Neuron (in vitro differentiated cells): ENCODE measurements around the gene SMYD3.

Source experiments
- H2AFZ ChIP-seq: one replicate; pipeline ENCODE4 v1.6.1; 2013; ENCODE audit warnings: low read depth, mild to moderate bottlenecking, inconsistent platforms, low read length, moderate library complexity
- H3K27me3 ChIP-seq: one replicate; pipeline ENCODE4 v1.6.1; 2013; ENCODE audit warnings: low read length; ENCODE audit not compliant: insufficient read depth
- H3K36me3 ChIP-seq: one replicate; pipeline ENCODE4 v1.6.1; 2013; ENCODE audit warnings: low read length; ENCODE audit not compliant: insufficient read depth
- H3K4me1 ChIP-seq: one replicate; pipeline ENCODE4 v1.6.1; 2013; ENCODE audit warnings: low read length; ENCODE audit not compliant: insufficient read depth
- H3K4me3 ChIP-seq: 2 replicates; pipeline ENCODE4 v1.5.1; 2013; ENCODE audit warnings: mild to moderate bottlenecking, low read length, moderate library complexity
- H3K9me3 ChIP-seq: one replicate; pipeline ENCODE4 v1.6.1; 2013; ENCODE audit warnings: low read length

SMYD3 gene

DNA sequence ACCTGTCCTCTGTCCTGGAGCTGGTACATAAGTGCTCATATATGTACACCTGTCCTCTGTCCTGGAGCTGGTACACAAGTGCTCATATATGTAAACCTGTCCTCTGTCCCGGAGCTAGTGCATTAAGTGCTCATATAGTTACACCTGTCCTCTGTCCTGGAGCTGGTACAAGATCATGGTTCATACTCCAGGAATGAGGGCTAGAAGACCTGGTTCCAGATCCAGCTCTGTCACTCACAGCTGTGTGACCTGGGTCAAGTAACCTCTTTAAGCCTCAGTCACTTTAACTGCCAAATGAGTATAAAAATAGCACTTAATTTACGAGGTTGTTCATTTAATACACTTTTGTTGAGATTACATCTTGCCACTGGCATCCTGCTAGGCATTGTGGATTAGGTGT is 28.0 kb downstream of the SMYD3 start:
- Histone ChIP-seq H3K27me3 (no peaks in the 10 kb centered on the region), H2AFZ (no peak overlapping the region), H3K36me3 (no peaks in the 10 kb centered on the region), H3K4me3 (no peak overlapping the region), H3K9me3 (no peaks in the 10 kb centered on the region), H3K4me1 (peaks cover 2% of the 10 kb centered on the region)

DNA sequence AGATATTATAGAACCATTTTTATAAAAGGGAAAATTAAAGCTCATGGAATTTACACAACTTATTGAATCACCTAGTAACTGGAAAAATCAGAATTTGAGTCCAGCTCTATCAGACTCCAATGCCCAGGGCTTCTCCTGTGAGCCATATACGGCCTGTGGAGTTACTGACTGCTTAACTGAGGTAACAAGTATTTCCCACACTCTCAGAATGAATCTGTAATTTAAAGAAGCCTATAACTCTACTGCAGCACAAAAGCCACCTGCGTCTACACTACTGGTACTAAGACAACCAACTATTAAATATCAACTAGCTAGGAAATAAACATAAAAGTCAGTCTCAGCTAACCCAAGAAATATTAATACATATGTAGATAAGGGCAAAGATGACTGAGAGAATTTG is 29.4 kb downstream of the SMYD3 start:
- no peaks in the 10 kb centered on the region for H3K27me3 ChIP-seq
- no peaks in the 10 kb centered on the region for H3K36me3 ChIP-seq
- H3K4me3 ChIP-seq, result no peak overlapping the region
- H2AFZ ChIP-seq, result no peak overlapping the region
- no peaks in the 10 kb centered on the region for H3K9me3 ChIP-seq
- H3K4me1 ChIP-seq, result peaks cover 2% of the 10 kb centered on the region

DNA sequence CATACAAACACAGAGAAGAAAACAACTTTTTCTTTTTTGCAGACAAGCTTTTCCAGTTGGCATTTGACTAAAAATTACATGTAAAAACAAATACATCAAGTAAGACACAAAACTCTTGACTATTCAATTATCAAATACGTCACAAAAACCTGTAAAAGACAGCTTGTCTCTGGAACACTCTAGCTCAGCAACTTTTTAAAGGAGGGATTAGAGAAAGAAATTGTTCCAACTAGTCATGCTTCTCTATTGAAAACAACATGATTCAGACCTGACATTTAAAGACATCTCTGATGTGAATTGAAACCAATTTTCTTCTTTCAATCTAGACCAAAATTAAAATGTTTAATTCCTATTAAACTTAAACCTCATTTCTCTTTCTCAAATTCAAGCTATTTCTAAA is 30.3 kb downstream of the SMYD3 start:
- no peaks in the 10 kb centered on the region for H3K36me3 ChIP-seq
- H2AFZ ChIP-seq, result no peak overlapping the region
- H3K4me3 ChIP-seq, result no peak overlapping the region
- peaks cover 2% of the 10 kb centered on the region for H3K4me1 ChIP-seq
- H3K9me3 ChIP-seq, result no peaks in the 10 kb centered on the region
- no peaks in the 10 kb centered on the region for H3K27me3 ChIP-seq

DNA sequence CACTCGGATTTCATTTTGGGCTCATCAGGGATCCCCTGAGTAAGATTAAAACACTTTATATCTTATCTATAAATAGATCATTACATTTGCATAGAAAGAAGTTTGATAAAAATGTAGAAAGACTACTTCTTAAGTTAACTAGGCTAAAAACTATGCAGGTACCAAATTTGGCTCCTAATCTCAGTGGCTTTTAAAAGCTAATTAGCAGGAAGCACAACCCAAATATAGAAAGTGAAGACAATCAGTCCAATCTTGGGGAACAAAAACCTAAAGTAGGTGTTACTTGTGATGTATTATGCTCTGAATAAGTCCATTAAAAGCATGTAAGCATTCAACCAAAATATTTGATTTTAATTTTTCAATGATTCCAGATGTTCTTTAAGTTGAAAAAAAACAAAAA is 35.4 kb downstream of the SMYD3 start:
- H3K4me1 ChIP-seq, result peaks cover 2% of the 10 kb centered on the region
- no peaks in the 10 kb centered on the region for H3K9me3 ChIP-seq
- no peak overlapping the region for H2AFZ ChIP-seq
- no peaks in the 10 kb centered on the region for H3K27me3 ChIP-seq
- H3K4me3 ChIP-seq, result no peak overlapping the region
- H3K36me3 ChIP-seq, result no peaks in the 10 kb centered on the region

DNA sequence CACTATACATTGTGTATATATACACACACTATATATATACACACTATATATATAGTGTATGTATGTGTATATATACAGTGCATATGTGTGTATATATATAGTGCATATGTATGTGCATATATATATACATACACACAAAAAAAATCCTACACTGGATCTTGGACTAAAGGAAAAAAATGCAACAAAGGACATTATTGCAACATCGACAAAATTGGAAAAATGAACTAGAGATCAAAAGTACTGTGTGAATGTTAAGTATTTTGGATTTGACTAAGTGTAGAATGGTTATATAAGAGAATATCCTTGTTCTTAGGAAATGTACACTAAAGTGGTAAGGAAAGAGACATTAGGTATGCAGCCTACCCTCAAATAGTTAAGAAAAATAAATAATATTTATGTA is 36.5 kb downstream of the SMYD3 start:
- Histone ChIP-seq H3K4me3 (no peak overlapping the region), H3K9me3 (no peaks in the 10 kb centered on the region), H3K27me3 (no peaks in the 10 kb centered on the region), H3K4me1 (no peaks in the 10 kb centered on the region), H3K36me3 (no peaks in the 10 kb centered on the region), H2AFZ (no peak overlapping the region)

DNA sequence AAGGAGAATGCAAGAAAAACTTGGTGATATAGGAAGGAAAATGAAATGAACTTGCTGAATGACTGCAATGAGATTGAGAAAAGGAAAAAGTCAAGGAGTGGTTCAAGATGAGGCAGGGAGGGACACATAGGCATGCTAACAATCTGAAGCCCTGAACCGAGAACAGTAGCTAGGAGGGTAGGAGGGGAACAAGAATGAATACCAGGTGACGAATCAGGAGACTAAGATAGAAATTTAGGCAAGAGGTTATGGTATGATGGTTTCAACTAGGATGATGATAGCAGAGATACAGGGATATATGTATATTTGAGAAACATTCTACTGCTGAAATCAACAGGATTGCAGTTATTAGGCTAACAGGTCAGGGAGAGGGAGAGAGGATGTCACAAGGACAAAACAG is 44.1 kb downstream of the SMYD3 start:
- Histone ChIP-seq H3K36me3 (no peaks in the 10 kb centered on the region), H3K4me1 (no peaks in the 10 kb centered on the region), H3K27me3 (no peaks in the 10 kb centered on the region), H3K4me3 (no peak overlapping the region), H2AFZ (no peak overlapping the region), H3K9me3 (no peaks in the 10 kb centered on the region)

DNA sequence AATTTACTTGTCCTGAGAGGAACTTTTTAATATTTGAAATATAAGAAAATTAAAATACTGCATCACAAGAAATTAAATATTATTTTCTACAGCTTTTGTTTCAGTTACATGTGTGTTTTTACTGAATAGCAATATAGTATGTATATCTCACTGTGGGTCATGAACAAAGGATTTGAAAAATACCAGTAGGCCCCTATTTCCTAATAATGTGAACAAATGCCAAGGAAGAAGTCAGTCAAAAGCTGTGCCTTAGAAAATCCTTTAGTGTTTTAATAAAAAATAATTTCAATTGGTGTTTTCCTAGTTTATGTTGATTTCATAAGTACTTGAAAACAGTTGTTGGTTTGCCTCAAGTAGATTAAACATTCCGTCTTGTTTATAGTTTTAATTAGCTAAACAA is 46.7 kb downstream of the SMYD3 start:
- Histone ChIP-seq H3K9me3 (no peaks in the 10 kb centered on the region), H3K27me3 (no peaks in the 10 kb centered on the region), H3K4me3 (no peak overlapping the region), H3K4me1 (no peaks in the 10 kb centered on the region), H3K36me3 (no peaks in the 10 kb centered on the region), H2AFZ (no peak overlapping the region)

DNA sequence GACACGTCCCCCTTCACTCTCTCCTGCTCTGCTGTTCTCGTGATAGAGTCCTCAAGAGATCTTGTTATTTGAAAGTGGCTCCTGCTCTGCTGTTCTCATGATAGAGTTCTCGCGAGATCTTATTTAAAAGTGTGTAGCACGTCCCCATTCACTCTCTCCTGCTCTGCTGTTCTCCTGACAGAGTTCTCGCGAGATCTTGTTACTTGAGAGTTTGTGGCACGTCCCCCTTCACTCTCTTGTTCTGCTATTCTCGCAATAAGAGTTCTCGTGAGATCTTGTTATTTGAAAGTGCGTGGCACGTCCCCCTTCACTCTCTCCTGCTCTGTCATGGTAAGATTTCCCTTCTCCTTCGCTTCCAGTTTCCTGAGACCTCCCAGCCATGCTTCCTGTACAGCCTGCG is 47.9 kb downstream of the SMYD3 start:
- Histone ChIP-seq H3K27me3 (no peaks in the 10 kb centered on the region), H3K4me3 (no peak overlapping the region), H3K36me3 (no peaks in the 10 kb centered on the region), H2AFZ (no peak overlapping the region), H3K9me3 (no peaks in the 10 kb centered on the region), H3K4me1 (no peaks in the 10 kb centered on the region)

DNA sequence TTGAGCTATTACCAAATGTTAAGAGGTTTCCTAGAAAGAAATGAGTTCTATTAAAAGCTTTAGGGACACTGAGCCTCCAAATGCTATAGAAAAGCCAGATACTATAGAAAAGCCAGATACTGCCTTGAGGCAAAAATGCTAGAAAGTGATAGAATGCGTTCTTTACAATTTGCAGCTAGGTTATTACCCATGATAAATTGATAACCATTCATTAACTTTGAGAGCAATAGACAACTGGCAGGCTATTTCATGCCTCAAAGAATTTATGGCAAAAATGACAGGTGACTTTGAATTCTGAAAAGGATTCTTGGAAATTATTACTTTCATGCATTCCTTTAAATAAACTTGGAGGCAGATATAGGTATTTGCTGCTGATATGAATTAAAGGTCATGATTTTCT is 51.6 kb downstream of the SMYD3 start:
- Histone ChIP-seq H3K4me1 (no peaks in the 10 kb centered on the region), H3K9me3 (no peaks in the 10 kb centered on the region), H3K4me3 (no peak overlapping the region), H3K27me3 (no peaks in the 10 kb centered on the region), H2AFZ (no peak overlapping the region), H3K36me3 (no peaks in the 10 kb centered on the region)

DNA sequence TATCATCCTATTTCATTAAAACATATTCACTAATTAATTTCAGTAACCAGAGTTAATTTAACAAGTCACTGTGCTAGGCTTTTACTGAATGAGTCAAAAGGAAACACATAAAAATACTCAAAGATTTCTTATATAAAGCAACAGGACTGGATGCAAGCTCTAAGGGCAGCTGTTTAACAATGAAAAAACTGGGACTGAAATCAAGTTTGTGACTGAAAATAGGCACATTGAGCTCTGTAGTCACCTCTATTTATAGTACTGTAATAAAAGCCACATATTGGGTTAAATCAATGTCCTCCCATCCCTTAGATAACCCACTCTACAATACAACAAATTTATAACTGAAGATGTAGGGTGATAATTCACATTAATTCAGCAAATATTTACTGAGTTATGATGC is 52.4 kb downstream of the SMYD3 start:
- Histone ChIP-seq H2AFZ (no peak overlapping the region), H3K27me3 (no peaks in the 10 kb centered on the region), H3K36me3 (no peaks in the 10 kb centered on the region), H3K4me3 (no peak overlapping the region), H3K9me3 (no peaks in the 10 kb centered on the region), H3K4me1 (no peaks in the 10 kb centered on the region)

DNA sequence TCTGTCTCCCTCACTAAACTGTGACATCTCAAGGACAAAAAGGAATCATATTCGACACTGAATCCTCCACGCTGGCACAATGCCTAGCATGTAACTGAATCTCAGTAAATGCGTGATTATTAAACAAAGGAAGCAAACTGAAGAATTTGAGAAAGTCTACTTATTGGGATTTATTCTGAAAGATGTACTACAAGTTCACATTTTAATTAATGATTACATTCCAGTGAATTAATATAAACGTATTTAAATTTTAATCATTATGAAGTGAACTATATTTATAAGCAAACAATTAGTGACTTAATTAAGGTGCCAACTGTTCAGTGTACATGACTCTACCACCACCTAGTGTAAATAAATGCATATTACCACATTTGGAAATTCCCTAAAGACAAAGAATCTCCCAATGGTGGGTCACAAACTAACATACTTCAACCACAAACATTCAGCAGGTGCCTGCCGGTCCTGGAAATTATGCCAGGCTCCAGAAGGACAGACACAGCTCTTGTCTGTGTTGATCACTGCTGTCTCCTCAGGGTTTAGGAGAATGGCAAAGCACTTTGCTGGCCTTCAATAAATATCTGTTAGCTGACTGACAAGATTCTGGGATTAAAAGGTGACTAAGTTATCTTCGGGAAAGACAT is 56.3 kb downstream of the SMYD3 start:
- Histone ChIP-seq H3K9me3 (peaks cover 2% of the 10 kb centered on the region), H3K27me3 (no peaks in the 10 kb centered on the region), H2AFZ (no peak overlapping the region), H3K4me3 (no peak overlapping the region), H3K36me3 (no peaks in the 10 kb centered on the region), H3K4me1 (no peaks in the 10 kb centered on the region)

DNA sequence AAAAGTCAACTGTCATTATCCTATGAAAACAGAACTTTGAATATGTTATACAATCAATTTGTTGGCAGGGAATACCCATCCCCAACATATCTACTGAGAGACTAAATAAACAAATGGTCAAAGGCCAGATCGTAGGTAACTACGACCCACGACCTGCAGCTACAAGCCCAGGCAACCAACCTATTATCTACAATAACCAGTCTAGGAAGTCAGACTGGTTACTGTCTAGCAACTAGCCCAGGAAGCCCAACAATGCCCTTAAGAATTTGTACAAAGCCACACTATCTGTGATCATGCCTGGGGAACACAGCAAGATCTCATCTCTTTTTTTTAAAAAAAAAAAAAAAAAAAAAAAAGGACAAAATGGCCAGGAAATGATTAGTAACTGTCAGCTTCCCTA is 58.7 kb downstream of the SMYD3 start:
- H2AFZ ChIP-seq, result no peak overlapping the region
- H3K9me3 ChIP-seq, result peaks cover 2% of the 10 kb centered on the region
- H3K27me3 ChIP-seq, result no peaks in the 10 kb centered on the region
- no peaks in the 10 kb centered on the region for H3K4me1 ChIP-seq
- no peak overlapping the region for H3K4me3 ChIP-seq
- H3K36me3 ChIP-seq, result no peaks in the 10 kb centered on the region

DNA sequence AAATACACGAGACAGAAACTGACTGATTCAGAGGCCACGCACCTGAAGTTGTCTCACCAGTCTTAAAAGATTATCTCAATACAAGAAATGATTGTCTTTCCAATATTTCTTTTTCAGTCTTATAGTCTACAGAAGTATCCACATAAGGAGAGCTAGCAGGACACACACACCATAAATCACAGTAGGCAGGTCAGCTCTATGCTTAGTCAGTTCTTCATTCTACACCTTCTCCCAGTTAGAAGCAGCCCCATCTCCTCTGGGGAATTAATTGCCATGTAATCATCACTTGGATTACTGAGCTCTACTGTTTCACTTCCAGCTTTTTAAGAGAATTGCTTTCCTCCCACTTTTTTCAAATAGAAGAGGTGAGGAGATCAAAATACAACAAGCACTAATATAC is 59.6 kb downstream of the SMYD3 start:
- no peaks in the 10 kb centered on the region for H3K27me3 ChIP-seq
- no peak overlapping the region for H3K4me3 ChIP-seq

DNA sequence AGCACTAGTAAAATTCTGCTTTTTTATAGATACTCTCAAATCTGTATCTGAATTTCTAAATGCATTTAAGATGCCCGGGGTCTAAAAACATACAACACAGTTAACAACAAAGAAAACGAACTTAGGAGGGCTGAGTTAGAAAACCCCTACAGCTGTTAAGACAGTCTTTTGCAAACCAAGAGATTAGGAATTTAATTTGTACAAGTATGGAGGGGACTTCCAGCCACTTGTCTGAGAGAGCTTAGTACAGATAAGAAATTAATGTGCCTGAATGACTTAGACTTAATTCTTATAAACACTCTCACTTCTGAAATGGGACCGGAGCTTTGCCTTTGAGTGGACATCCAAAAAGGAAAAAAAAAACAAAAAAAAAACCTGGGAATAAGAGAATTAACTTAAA is 61.6 kb downstream of the SMYD3 start:
- no peaks in the 10 kb centered on the region for H3K27me3 ChIP-seq
- no peak overlapping the region for H3K4me3 ChIP-seq
- H3K36me3 ChIP-seq, result no peaks in the 10 kb centered on the region
- no peak overlapping the region for H2AFZ ChIP-seq
- H3K4me1 ChIP-seq, result no peaks in the 10 kb centered on the region
- peaks cover 2% of the 10 kb centered on the region for H3K9me3 ChIP-seq

More for the DNA sequence above, 59.6 kb downstream of the SMYD3 start:
- H3K9me3 ChIP-seq, result peaks cover 2% of the 10 kb centered on the region
- H3K36me3 ChIP-seq, result no peaks in the 10 kb centered on the region
- no peak overlapping the region for H2AFZ ChIP-seq
- no peaks in the 10 kb centered on the region for H3K4me1 ChIP-seq
